Stomach (tissue), 9 donors: ENCODE data around the gene EHMT2. TPM values are rescaled to one million over a fixed set of nuclear protein-coding genes. Genes with fewer than 3 reads are reported as not detected.

Source experiments
- DNase-seq, 2 donors: peaks; one replicate each; pipeline versions ENCODE4 v3.0.0 to v3.0.0-alpha.2; 2013 to 2019
- H3K27ac ChIP-seq, 5 donors: fragments of 200-600 bp in 4 of 5; sonication (generic) in 4 of 5; one replicate each; pipeline ENCODE4 v1.5.1; 2013 to 2019; ENCODE audit warnings: mild to moderate bottlenecking in 1 of 5, moderate library complexity in 1 of 5
- H3K27me3 ChIP-seq, 3 donors: fragments of 200-600 bp; sonication (generic); one replicate each; pipeline ENCODE4 v1.5.1; 2017 to 2019; ENCODE audit warnings: mixed run types in 1 of 3
- H3K36me3 ChIP-seq, 4 donors: fragments of 200-600 bp; sonication (generic); 1 replicate in 3 of 4; 2 replicates in 1 of 4; pipeline ENCODE4 v1.5.1; 2016 to 2019
- H3K4me1 ChIP-seq, 4 donors: fragments of 200-600 bp; sonication (generic); one replicate each; pipeline ENCODE4 v1.5.1; 2016 to 2019
- H3K4me3 ChIP-seq, 4 donors: fragments of 200-600 bp; sonication (generic) in 3 of 4; one replicate each; pipeline ENCODE4 v1.5.1; 2016 to 2019; ENCODE audit warnings: mild to moderate bottlenecking in 1 of 4
- H3K9me3 ChIP-seq, 4 donors: fragments of 200-600 bp; sonication (generic); one replicate each; pipeline ENCODE4 v1.5.1; 2016 to 2019
- CTCF ChIP-seq, 7 experiments: fragments of 450-650 bp in 4 of 7; fragments of 200-600 bp in 3 of 7; sonication (generic) in 3 of 7; IDR thresholded peaks; one replicate each; pipeline ENCODE4 v1.5.1; 2016 to 2019; ENCODE audit warnings: antibody characterized with exemption in 7 of 7, control low read depth in 2 of 7, mild to moderate bottlenecking in 1 of 7
- EP300 ChIP-seq: sonication (generic); formaldehyde crosslinking; IDR thresholded peaks from one replicate; pipeline ENCODE4 v1.6.1; 2017; ENCODE audit warnings: antibody characterized with exemption
- POLR2A ChIP-seq, 4 donors: fragments of 450-650 bp; IDR thresholded peaks; one replicate each; pipeline ENCODE4 v1.6.1; 2016; ENCODE audit warnings: antibody characterized with exemption in 4 of 4, control low read depth in 2 of 4, mild to moderate bottlenecking in 1 of 4, moderate library complexity in 1 of 4
- POLR2AphosphoS5 ChIP-seq, 3 donors: sonication (generic); formaldehyde crosslinking; IDR thresholded peaks; one replicate each; pipeline ENCODE4 v1.6.1; 2016; ENCODE audit warnings: antibody characterized with exemption in 3 of 3
- WGBS, 5 donors: extraction: QIAGEN DNeasy Blood & Tissue Kit in 3 of 5; methylation state at CpG; one replicate each; pipeline versions ENCODE4 v1.1.5 to v1.1.7; 2013 to 2018; 5-methylcytosine and 5-hydroxymethylcytosine counted together
- intact Hi-C: fragments of 100-400 bp; cut with DNase I; formaldehyde crosslinking; loops from one replicate; pipeline ENCODE4 v1.15.1; 2023; ENCODE audit warnings: low total_unique reads
- polyA plus RNA-seq, 3 donors: library from polyadenylated mRNA; stranded (reverse); fragments of 200-250 nt; gene quantifications; one replicate each; pipeline ENCODE4 v1.2.3, GENCODE V29; 2013
- total RNA-seq, 5 donors: library from RNA; depleted of rRNA; stranded (reverse); fragments of >200 nt; gene quantifications; one replicate each; pipeline versions ENCODE4 v1.1.0 to v1.2.3, GENCODE V29; 2014 to 2016
- donor health status: healthy with polysubstance abuse.
- donor health status: Bipolar disorder and iron deficiency.
- donor health status: healthy.

The EHMT2 gene
- total and polyA plus RNA-seq, 8 donors, result 12.1 to 58.0 (median 33.5) TPM

GRCh38 chr6:31920811-31921210 is 23.3 kb upstream of the EHMT2 start:
- Histone ChIP-seq H3K4me1 (peaks cover 0 to 11% (median 5%) of the 10 kb centered on the region in 4 donors), H3K9me3 (no peaks in the 10 kb centered on the region), H3K4me3 (no peak overlapping the region), H3K27ac (no peak overlapping the region), H3K36me3 (no peaks in the 10 kb centered on the region), H3K27me3 (no peaks in the 10 kb centered on the region)
- intact Hi-C loops, result no loop called here
- 35 to 58% (median 49%) methylated on average over 2 of the region's 2 CpGs for WGBS, 5 donors
- peak in 1 of 2 donors; percentile 65 for DNase-seq
- peak in 1 of 3 donors; percentile 14 for TF ChIP-seq POLR2AphosphoS5 (IDR thresholded peaks at IDR 0.05)
- TF ChIP-seq POLR2A (IDR thresholded peaks at IDR 0.05), result no peak

- Histone ChIP-seq H3K9me3 (no peaks in the 10 kb centered on the region), H3K27ac (no peak overlapping the region), H3K27me3 (no peaks in the 10 kb centered on the region), H3K36me3 (no peaks in the 10 kb centered on the region), H3K4me3 (no peak overlapping the region), H3K4me1 (peaks cover 0 to 11% (median 5%) of the 10 kb centered on the region in 4 donors)
- 44 to 72% (median 50%) methylated on average over 6 of the region's 6 CpGs for WGBS, 5 donors
- no peak for DNase-seq
- TF ChIP-seq EP300, result no peak
- TF ChIP-seq POLR2AphosphoS5 (IDR thresholded peaks at IDR 0.05), result no peak
- TF ChIP-seq CTCF (IDR thresholded peaks at IDR 0.05), result no peak
- no peak for TF ChIP-seq POLR2A (IDR thresholded peaks at IDR 0.05)
- intact Hi-C loops, result no loop called here
Measured at GRCh38 chr6:31919624-31920303, 22.3 kb upstream of the EHMT2 start.

- H3K36me3 ChIP-seq, result no peaks in the 10 kb centered on the region
- WGBS, 5 donors, result 79 to 90% (median 84%) methylated on average over 8 of the region's 8 CpGs
- no peaks in the 10 kb centered on the region for H3K27me3 ChIP-seq
- H3K4me1 ChIP-seq, result peaks cover 0 to 11% (median 5%) of the 10 kb centered on the region in 4 donors
- DNase-seq, result no peak
- H3K27ac ChIP-seq, result no peak overlapping the region
- no peak overlapping the region for H3K4me3 ChIP-seq
- TF ChIP-seq EP300, result no peak
- no peak for TF ChIP-seq POLR2AphosphoS5 (IDR thresholded peaks at IDR 0.05)
- no peak for TF ChIP-seq CTCF (IDR thresholded peaks at IDR 0.05)
- TF ChIP-seq POLR2A (IDR thresholded peaks at IDR 0.05), result no peak
- intact Hi-C loops, result no loop called here
- no peaks in the 10 kb centered on the region for H3K9me3 ChIP-seq
Measured at GRCh38 chr6:31918069-31918720, 20.7 kb upstream of the EHMT2 start.

GRCh38 chr6:31915756-31916155 is 18.3 kb upstream of the EHMT2 start:
- Histone ChIP-seq H3K4me1 (peaks cover 0 to 21% (median 7%) of the 10 kb centered on the region in 4 donors), H3K4me3 (no peak overlapping the region), H3K36me3 (no peaks in the 10 kb centered on the region), H3K27ac (no peak overlapping the region), H3K27me3 (no peaks in the 10 kb centered on the region), H3K9me3 (no peaks in the 10 kb centered on the region)
- no peak for TF ChIP-seq CTCF (IDR thresholded peaks at IDR 0.05)
- no peak for TF ChIP-seq EP300
- TF ChIP-seq POLR2AphosphoS5 (IDR thresholded peaks at IDR 0.05), result no peak
- TF ChIP-seq POLR2A (IDR thresholded peaks at IDR 0.05), result no peak
- 73 to 88% (median 83%) methylated on average over 6 of the region's 6 CpGs for WGBS, 5 donors
- intact Hi-C loops, result no loop called here
- DNase-seq, result no peak

GRCh38 chr6:31915351-31915750 is 17.9 kb upstream of the EHMT2 start:
- intact Hi-C loops, result no loop called here

More at GRCh38 chr6:31915351-31915750, 17.9 kb upstream of the EHMT2 start:
- no peaks in the 10 kb centered on the region for H3K36me3 ChIP-seq
- no peaks in the 10 kb centered on the region for H3K9me3 ChIP-seq
- TF ChIP-seq POLR2AphosphoS5 (IDR thresholded peaks at IDR 0.05), result no peak
- TF ChIP-seq EP300, result no peak
- TF ChIP-seq POLR2A (IDR thresholded peaks at IDR 0.05), result no peak
- TF ChIP-seq CTCF (IDR thresholded peaks at IDR 0.05), result no peak
- DNase-seq, result no peak
- H3K27me3 ChIP-seq, result no peaks in the 10 kb centered on the region
- peaks cover 0 to 17% (median 5%) of the 10 kb centered on the region in 4 donors for H3K4me1 ChIP-seq
- no peak overlapping the region for H3K4me3 ChIP-seq
- no peak overlapping the region for H3K27ac ChIP-seq
